Kidney (tissue), 14 donors: Measurements from ENCODE around the gene MYH16. TPM values are rescaled to one million over a fixed set of nuclear protein-coding genes. Genes with fewer than 3 reads are reported as not detected.

Experiments used
- DNase-seq, 5 donors: peaks; one replicate each; pipeline ENCODE4 v3.0.0-alpha.2; 2013 to 2020
- FAIRE-seq: peaks from 2 replicates; lab custom pipeline; 2012; peaks lifted over from hg19 to GRCh38; lab: Jason Lieb, UNC
- H3K27ac ChIP-seq, 2 donors: one replicate each; pipeline ENCODE4 v1.7.0; 2013; ENCODE audit warnings: low read depth in 2 of 2, low read length in 2 of 2, inconsistent platforms in 1 of 2
- H3K27me3 ChIP-seq: one replicate; pipeline ENCODE4 v1.7.1; 2013; ENCODE audit warnings: low read length, inconsistent platforms; ENCODE audit not compliant: control insufficient read depth, insufficient read depth
- H3K36me3 ChIP-seq, 3 donors: one replicate each; pipeline versions ENCODE4 v1.7.0 to v1.7.1; 2013; ENCODE audit warnings: low read length in 3 of 3, control low read depth in 1 of 3, inconsistent platforms in 1 of 3; ENCODE audit not compliant: insufficient read depth in 3 of 3, control insufficient read depth in 2 of 3
- H3K4me1 ChIP-seq, 3 donors: one replicate each; pipeline versions ENCODE4 v1.7.0 to v1.7.1; 2013; ENCODE audit warnings: low read length in 3 of 3, inconsistent platforms in 1 of 3, low read depth in 1 of 3; ENCODE audit not compliant: control insufficient read depth in 2 of 3, insufficient read depth in 2 of 3
- H3K4me3 ChIP-seq, 3 donors: one replicate each; pipeline versions ENCODE4 v1.7.0 to v1.8.1; 2013; ENCODE audit warnings: low read length in 3 of 3, control low read depth in 1 of 3, inconsistent platforms in 1 of 3
- H3K9ac ChIP-seq, 3 donors: one replicate each; pipeline versions ENCODE4 v1.7.0 to v1.7.1; 2013; ENCODE audit warnings: low read length in 3 of 3, control low read depth in 1 of 3, inconsistent platforms in 1 of 3
- H3K9me3 ChIP-seq, 3 donors: one replicate each; pipeline versions ENCODE4 v1.7.0 to v1.7.1; 2013; ENCODE audit warnings: low read length in 3 of 3, control low read depth in 1 of 3, inconsistent platforms in 1 of 3; ENCODE audit not compliant: control insufficient read depth in 2 of 3, insufficient read depth in 1 of 3
- CTCF ChIP-seq: IDR thresholded peaks from 3 replicates; pipeline ENCODE4 v1.5.1; 2012; ENCODE audit warnings: mild to moderate bottlenecking, moderate library complexity, borderline replicate concordance; ENCODE audit not compliant: insufficient read depth; ENCODE audit errors: extremely low read depth
- intact Hi-C: fragments of 100-400 bp; cut with DNase I; formaldehyde crosslinking; loops from one replicate; pipeline ENCODE4 v1.11.1; 2022
- polyA plus RNA-seq: library from polyadenylated mRNA; stranded (reverse); fragments of 350-450 nt; fragmentation: Illumina TruSeq; extraction: RNeasy Lipid Tissue Mini Kit (QIAGEN cat#74804); gene quantifications from one replicate; pipeline ENCODE4 v1.2.3, GENCODE V29; 2014; ENCODE audit warnings: low read depth, low replicate concordance; ENCODE audit not compliant: insufficient read depth
- total RNA-seq: library from RNA; stranded (reverse); fragmentation: NEBNext Ultra II Directional; extraction: Animal tissue kit (Norgen Biotek cat#: 25700); gene quantifications from one replicate; pipeline ENCODE4 v1.2.1, GENCODE V29; 2021
- donor health status: control.
- donor health status: control.
- donor health status: control.
- donor health status: control.
- donor health status: control.
- donor health status: DM: yes; HTN: yes; CAD: no.
- donor health status: Normal renal cell carcinoma (clear cell type).

MYH16 gene
- total and polyA plus RNA-seq, 2 donors from 2014 or later: not detected

- intact Hi-C loops: no loop called here
- H3K4me1 ChIP-seq: no peaks in the 10 kb centered on the region
- H3K27me3 ChIP-seq: no peaks in the 10 kb centered on the region
- no peak overlapping the region for H3K9ac ChIP-seq
- DNase-seq: no peak
- H3K27ac ChIP-seq: no peak overlapping the region
- TF ChIP-seq CTCF: no peak
- H3K9me3 ChIP-seq: no peaks in the 10 kb centered on the region
- no peaks in the 10 kb centered on the region for H3K36me3 ChIP-seq
- no peak for FAIRE-seq
- no peak overlapping the region for H3K4me3 ChIP-seq
These were observed 20.5 kb downstream of the MYH16 start for GRCh38 chr7:99293167-99293566.

- DNase-seq (no peak), FAIRE-seq (no peak)
- Histone ChIP-seq H3K27ac (no peak overlapping the region), H3K4me1 (no peaks in the 10 kb centered on the region), H3K36me3 (no peaks in the 10 kb centered on the region), H3K4me3 (no peak overlapping the region), H3K27me3 (no peaks in the 10 kb centered on the region), H3K9ac (no peak overlapping the region), H3K9me3 (no peaks in the 10 kb centered on the region)
- intact Hi-C loops: no loop called here
- no peak for TF ChIP-seq CTCF
These were observed 21.0 kb downstream of the MYH16 start for GRCh38 chr7:99293650-99294049.

- intact Hi-C loops: no loop called here
- no peak overlapping the region for H3K9ac ChIP-seq
- H3K4me3 ChIP-seq: no peak overlapping the region
- no peak overlapping the region for H3K27ac ChIP-seq
- H3K4me1 ChIP-seq: no peaks in the 10 kb centered on the region
- TF ChIP-seq CTCF: no peak
- no peaks in the 10 kb centered on the region for H3K36me3 ChIP-seq
- no peaks in the 10 kb centered on the region for H3K9me3 ChIP-seq
- no peaks in the 10 kb centered on the region for H3K27me3 ChIP-seq
- FAIRE-seq (no peak), DNase-seq (no peak)
These were observed 23.8 kb downstream of the MYH16 start for GRCh38 chr7:99296471-99296870.

- Histone ChIP-seq H3K9me3 (no peaks in the 10 kb centered on the region), H3K4me3 (no peak overlapping the region), H3K4me1 (no peaks in the 10 kb centered on the region), H3K27me3 (no peaks in the 10 kb centered on the region), H3K36me3 (no peaks in the 10 kb centered on the region), H3K9ac (no peak overlapping the region), H3K27ac (no peak overlapping the region)
- no peak for TF ChIP-seq CTCF
- intact Hi-C loops: no loop called here
- DNase-seq: no peak
- FAIRE-seq: no peak
These were observed 28.9 kb downstream of the MYH16 start for GRCh38 chr7:99301496-99301895.
